ENCODE results near the gene RELCH. TPM values are rescaled to one million over a fixed set of nuclear protein-coding genes. Genes with fewer than 3 reads are reported as not detected.

Gene RELCH
- total and polyA plus RNA-seq, 2 of the 13 experiments (the other 11 are each of a cell fraction or from before 2014, with no cell fraction given) = 5.6 to 31.7 TPM

DNA sequence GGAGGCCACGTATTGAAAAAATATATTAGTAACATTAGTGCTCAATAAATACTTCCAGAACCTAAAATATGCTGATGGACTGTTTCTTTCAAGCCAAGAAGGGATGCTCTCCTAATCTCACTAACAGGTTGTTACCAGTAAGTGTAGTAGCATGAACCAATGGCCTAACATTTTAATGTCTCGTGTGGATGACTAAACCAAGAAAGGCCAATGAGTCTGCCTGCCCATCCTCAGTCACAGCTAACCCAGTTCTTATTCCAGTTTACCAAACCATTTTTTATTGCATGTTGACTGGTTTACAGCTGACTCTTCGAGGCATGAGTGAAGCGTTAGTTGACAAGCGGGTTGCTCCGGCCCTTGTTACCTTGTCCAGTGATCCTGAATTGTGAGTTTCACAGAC, 93.0 kb downstream of the RELCH start:
- intact Hi-C loops (cut with micrococcal nuclease; ENCODE audit: unreplicated experiment) (no loop called here), in situ Hi-C loops (cut with HindIII; ENCODE audit: extremely low pct_ligation_motif_present, low pct_unique_long_range_greater_than_20kb) (no loop called here)
- POLR2A ChIA-PET = no interaction called here
- CTCF ChIA-PET (ENCODE audit: low intra/inter-chr PET ratio, low total read pairs) = no interaction called here
- no peak for TF ChIP-seq RFX3 (CRISPR knock-in tag; IDR thresholded peaks at IDR 0.05)
- no peak for TF ChIP-seq U2AF1 (optimal IDR thresholded peaks at IDR 0.05; ENCODE audit: low read depth, low read length)
- TF ChIP-seq DPF2 (CRISPR knock-in tag; IDR thresholded peaks at IDR 0.05; ENCODE audit: borderline replicate concordance, low read depth) = no peak
- TF ChIP-seq ZNF280B (CRISPR knock-in tag; IDR thresholded peaks at IDR 0.05; ENCODE audit: borderline replicate concordance) = no peak
- no peak for TF ChIP-seq HHEX (CRISPR knock-in tag; IDR thresholded peaks at IDR 0.05)
- TF ChIP-seq, protein P1, sequence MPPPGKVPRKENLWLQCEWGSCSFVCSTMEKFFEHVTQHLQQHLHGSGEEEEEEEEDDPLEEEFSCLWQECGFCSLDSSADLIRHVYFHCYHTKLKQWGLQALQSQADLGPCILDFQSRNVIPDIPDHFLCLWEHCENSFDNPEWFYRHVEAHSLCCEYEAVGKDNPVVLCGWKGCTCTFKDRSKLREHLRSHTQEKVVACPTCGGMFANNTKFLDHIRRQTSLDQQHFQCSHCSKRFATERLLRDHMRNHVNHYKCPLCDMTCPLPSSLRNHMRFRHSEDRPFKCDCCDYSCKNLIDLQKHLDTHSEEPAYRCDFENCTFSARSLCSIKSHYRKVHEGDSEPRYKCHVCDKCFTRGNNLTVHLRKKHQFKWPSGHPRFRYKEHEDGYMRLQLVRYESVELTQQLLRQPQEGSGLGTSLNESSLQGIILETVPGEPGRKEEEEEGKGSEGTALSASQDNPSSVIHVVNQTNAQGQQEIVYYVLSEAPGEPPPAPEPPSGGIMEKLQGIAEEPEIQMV (CRISPR knock-in tag; IDR thresholded peaks at IDR 0.05; ENCODE audit: low read depth) = no peak
- TF ChIP-seq, protein P2, sequence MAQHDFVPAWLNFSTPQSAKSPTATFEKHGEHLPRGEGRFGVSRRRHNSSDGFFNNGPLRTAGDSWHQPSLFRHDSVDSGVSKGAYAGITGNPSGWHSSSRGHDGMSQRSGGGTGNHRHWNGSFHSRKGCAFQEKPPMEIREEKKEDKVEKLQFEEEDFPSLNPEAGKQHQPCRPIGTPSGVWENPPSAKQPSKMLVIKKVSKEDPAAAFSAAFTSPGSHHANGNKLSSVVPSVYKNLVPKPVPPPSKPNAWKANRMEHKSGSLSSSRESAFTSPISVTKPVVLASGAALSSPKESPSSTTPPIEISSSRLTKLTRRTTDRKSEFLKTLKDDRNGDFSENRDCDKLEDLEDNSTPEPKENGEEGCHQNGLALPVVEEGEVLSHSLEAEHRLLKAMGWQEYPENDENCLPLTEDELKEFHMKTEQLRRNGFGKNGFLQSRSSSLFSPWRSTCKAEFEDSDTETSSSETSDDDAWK (CRISPR knock-in tag; IDR thresholded peaks at IDR 0.05) = no peak
- no peak for TF ChIP-seq EZH2 (conservative IDR thresholded peaks at IDR 0.05; ENCODE audit: low read depth, low read length)
- TF ChIP-seq, protein P3, sequence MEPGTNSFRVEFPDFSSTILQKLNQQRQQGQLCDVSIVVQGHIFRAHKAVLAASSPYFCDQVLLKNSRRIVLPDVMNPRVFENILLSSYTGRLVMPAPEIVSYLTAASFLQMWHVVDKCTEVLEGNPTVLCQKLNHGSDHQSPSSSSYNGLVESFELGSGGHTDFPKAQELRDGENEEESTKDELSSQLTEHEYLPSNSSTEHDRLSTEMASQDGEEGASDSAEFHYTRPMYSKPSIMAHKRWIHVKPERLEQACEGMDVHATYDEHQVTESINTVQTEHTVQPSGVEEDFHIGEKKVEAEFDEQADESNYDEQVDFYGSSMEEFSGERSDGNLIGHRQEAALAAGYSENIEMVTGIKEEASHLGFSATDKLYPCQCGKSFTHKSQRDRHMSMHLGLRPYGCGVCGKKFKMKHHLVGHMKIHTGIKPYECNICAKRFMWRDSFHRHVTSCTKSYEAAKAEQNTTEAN (CRISPR knock-in tag; conservative IDR thresholded peaks at IDR 0.05) = no peak
- TF ChIP-seq SATB2 (CRISPR knock-in tag; IDR thresholded peaks at IDR 0.05) = no peak
- TF ChIP-seq MYNN (CRISPR knock-in tag; IDR thresholded peaks at IDR 0.05; ENCODE audit: low read depth) = no peak
- TF ChIP-seq, protein P4, sequence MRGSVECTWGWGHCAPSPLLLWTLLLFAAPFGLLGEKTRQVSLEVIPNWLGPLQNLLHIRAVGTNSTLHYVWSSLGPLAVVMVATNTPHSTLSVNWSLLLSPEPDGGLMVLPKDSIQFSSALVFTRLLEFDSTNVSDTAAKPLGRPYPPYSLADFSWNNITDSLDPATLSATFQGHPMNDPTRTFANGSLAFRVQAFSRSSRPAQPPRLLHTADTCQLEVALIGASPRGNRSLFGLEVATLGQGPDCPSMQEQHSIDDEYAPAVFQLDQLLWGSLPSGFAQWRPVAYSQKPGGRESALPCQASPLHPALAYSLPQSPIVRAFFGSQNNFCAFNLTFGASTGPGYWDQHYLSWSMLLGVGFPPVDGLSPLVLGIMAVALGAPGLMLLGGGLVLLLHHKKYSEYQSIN (CRISPR knock-in tag; IDR thresholded peaks at IDR 0.05; ENCODE audit: borderline replicate concordance) = no peak
- TF ChIP-seq HDAC2 (CRISPR knock-in tag; IDR thresholded peaks at IDR 0.05) = no peak
- TF ChIP-seq TAF15 (IDR thresholded peaks at IDR 0.05; ENCODE audit: low read depth, low read length, poor library complexity, severe bottlenecking) = no peak
- WGBS (ENCODE audit: low lambda C conversion rate) = 97% methylated on average over 6 of the region's 6 CpGs
- Histone ChIP-seq H3K36me3 (replicated peaks in 1 of 2; ENCODE audit: control insufficient read depth in 1 of 2, insufficient read depth in 2 of 2, low read length in 2 of 2) (peaks cover 3 to 34% of the 10 kb centered on the region in 2 experiments), H3K27ac (ENCODE audit: extremely low read length, insufficient read depth, low read length) (no peak overlapping the region), H4K20me1 (ENCODE audit: insufficient read depth, low read length) (no peaks in the 10 kb centered on the region), H3K9ac (ENCODE audit: insufficient read depth, low read depth, low read length) (no peak overlapping the region), H2AFZ (ENCODE audit: low read length) (no peak overlapping the region), H3K27me3 (ENCODE audit: control insufficient read depth in 1 of 2, insufficient read depth in 2 of 2, low read length in 2 of 2) (no peaks in the 10 kb centered on the region; a peak in 1 of 5 replicates), H3K4me3 (replicated peaks in 1 of 3; ENCODE audit: insufficient read depth in 1 of 3, low read depth in 2 of 3, low read length in 3 of 3) (no peak overlapping the region), H3K4me2 (ENCODE audit: low read depth, low read length) (no peak overlapping the region), H3K79me2 (ENCODE audit: insufficient read depth, low read length) (no peaks in the 10 kb centered on the region), H3K9me3 (ENCODE audit: low read length) (no peaks in the 10 kb centered on the region), H3K4me1 (ENCODE audit: insufficient read depth, low read length) (no peaks in the 10 kb centered on the region)
- no peak for ATAC-seq
- no peak for DNase-seq (ENCODE audit: low spot score)
- no TSS peak for BruUV-seq (replicated peaks)
- FAIRE-seq = no peak
